GM18951 (cell line): ENCODE measurements around the gene CAMK4.
"Not testable (repeated sequence)": the region's sequence is repeated elsewhere in the genome, so short reads cannot be mapped to it uniquely, and the experiment has no call there.

Experiments
- POLR2A ChIP-seq: IDR thresholded peaks from 4 replicates; pipeline ENCODE4 v1.6.1; 2011; ENCODE audit warnings: mild to moderate bottlenecking; ENCODE audit not compliant: insufficient read length, insufficient read depth; ENCODE audit errors: extremely low read depth
- in situ Hi-C: fragments of 300-500 bp; cut with MboI; formaldehyde crosslinking; loops from one replicate; pipeline ENCODE4 v1.12.0; 2022; ENCODE audit warnings: low sequenced_read_pairs, mixed read lengths, inconsistent platforms; ENCODE audit not compliant: unreplicated experiment

CAMK4 gene

DNA sequence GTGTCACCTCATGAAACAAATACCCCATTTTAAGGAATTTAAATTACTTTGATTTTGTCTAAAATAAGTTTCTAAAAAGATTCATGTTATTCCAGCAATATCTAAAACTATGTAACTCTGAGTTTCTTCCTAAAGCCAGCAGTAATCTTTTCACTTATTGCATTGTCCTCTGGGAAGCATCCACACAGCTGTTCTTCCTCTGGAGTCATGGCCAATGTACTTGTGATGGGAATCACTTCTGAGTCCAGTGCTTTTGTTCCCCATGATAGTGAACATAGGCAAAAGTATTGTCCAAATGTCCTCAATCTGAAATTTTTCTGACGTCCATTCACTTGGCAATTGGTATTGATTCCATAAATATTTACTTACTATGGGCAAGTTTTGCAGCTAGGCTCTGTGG is 163.2 kb downstream of the CAMK4 start:
- in situ Hi-C loops, result no loop called here
- no peak for TF ChIP-seq POLR2A

- in situ Hi-C loops, result no loop called here
- TF ChIP-seq POLR2A, result no peak
These were observed 165.4 kb downstream of the CAMK4 start for GRCh38 chr5:111389390-111390082.

DNA sequence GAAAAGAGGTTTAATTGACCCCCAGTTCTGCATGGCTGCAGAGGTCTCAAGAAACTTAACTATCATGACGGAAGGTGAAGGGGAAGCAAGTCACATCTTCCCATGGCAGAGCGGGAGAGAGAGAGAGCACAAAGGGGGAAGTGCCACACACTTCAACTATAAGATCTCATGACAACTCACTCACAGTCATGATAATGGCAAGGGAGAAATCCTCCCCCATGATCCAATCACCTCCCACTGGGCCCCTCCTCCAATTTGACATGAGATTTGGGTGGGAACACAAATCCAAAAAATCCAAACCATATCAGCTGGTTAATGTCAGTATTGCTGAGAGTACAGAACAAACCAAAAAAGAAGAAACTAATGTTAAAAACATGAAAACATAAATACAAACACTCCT is 168.0 kb downstream of the CAMK4 start:
- in situ Hi-C loops, result no loop called here
- TF ChIP-seq POLR2A, result no peak

GRCh38 chr5:111394586-111394985 is 170.4 kb downstream of the CAMK4 start:
- in situ Hi-C loops, result no loop called here
- TF ChIP-seq POLR2A, result no peak

GRCh38 chr5:111398013-111398412 is 173.8 kb downstream of the CAMK4 start:
- in situ Hi-C loops, result no loop called here
- no peak for TF ChIP-seq POLR2A

GRCh38 chr5:111399113-111399512 is 174.9 kb downstream of the CAMK4 start:
- in situ Hi-C loops, result no loop called here
- TF ChIP-seq POLR2A, result no peak

DNA sequence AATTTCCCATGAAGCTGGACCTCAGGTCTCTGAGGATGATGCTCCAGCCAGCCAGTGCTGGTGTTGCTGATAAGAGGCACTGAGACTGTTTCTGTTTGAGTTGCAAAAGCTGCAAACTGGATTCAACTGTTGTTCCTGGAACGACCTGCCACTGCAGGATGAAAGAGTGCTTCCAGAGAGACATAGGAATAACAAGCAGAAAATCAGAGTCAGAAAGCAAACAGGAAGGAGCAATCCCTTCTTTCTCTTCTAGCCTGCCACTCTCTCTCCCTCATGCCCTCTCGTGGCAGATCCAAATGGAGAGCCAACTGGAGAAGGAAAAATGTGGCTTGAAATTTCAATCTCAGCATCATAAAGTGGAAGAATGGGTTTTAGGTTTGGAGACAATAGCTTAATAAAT is 177.7 kb downstream of the CAMK4 start:
- no peak for TF ChIP-seq POLR2A
- in situ Hi-C loops, result no loop called here

DNA sequence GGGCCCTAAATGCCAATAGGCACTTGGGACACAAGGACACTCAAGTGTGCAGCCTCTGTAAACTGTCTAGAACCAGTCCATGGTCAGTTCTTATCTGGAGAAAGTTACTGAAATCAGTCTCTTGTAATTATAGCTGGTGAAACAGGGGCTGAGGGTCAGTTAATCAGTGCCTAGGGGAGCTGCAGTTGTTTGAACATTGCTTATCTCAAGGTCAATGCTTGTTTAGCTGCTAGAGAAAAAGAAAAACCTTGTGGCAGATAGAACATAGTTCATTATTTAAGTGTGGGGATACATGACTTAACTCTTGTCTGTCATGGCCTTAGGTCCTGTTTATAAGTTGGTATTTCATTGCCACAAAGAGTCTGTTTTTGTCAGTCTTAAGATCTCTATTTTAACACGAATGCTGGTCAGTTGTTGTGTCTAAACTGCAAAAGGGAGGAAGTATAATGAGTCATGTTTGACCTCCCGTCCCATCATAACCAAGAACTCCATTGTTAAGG is 180.1 kb downstream of the CAMK4 start:
- in situ Hi-C loops, result no loop called here
- TF ChIP-seq POLR2A, result no peak

DNA sequence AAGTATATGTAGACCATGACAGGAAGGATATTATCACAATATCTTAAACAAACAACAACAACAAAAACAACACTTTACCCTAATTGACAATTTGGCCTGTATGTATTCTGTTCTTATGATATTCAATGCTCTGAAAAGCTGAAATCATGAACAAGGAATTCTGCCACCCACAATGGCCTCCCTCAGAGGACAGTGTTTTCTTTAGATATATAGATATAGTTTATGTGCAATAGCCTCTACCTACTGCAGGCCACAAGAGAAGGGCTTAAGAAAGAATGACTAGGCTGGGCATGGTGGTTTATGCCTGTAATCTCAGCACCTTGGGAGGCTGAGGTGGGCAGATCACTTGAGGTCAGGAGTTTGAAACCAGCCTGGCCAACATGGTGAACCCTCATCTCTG is 183.4 kb downstream of the CAMK4 start:
- no peak for TF ChIP-seq POLR2A
- in situ Hi-C loops, result no loop called here

DNA sequence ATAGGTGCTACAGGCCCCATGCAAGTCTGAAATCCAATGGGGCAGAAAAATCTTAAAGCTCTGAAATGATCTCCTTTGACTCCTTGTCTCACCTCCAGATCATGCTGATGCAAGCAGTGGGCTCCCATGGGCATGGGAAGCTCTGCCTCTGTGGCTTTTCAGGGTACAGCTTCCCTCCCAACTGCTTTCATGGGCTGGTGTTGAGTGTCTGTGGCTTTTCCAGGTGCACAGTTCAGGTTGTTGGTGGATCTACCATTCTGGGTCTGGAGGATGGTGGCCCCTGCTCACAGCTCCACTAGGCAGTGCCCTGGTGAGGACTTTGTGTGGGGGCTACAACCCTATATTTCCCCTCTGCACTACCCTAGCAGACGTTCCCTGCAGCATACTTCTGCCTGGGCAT is 184.6 kb downstream of the CAMK4 start:
- TF ChIP-seq POLR2A, result no peak
- in situ Hi-C loops, result no loop called here

DNA sequence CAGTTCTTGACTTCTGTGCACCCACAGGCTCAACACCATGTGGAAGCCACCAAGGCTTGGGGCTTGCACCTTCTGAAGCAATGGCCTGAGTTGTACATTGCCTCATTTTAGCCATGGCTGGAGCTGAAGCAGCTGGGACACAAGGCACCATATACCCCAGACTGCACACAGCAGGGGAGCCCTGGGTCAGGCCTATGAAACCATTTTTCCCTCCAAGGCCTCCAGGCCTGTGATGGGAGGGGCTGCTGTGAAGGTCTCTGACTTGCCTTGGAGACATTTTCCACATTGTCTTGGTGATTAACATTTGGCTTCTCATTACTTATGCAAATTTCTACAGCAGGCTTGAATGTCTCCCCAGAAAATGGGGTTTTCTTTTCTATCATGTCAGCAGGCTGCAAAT is 185.1 kb downstream of the CAMK4 start:
- in situ Hi-C loops, result not testable (repeated sequence)

DNA sequence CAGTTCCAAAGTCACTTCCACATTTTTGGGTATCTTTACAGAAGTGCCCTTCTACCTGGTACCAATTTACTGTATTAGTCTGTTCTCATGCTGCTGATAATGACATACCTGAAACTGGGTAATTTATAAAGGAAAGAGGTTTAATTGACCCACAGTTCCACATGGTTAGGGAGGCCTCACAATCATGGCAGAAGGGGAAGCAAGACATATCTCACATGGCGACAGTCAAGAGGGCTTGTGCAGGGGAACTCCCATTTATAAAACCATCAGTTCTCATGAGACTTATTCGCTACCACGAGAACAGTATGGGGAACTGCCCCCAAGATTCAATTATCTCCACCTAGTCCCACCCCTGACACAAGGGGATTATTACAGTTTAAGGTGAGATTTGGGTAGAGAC is 185.9 kb downstream of the CAMK4 start:
- in situ Hi-C loops, result not testable (repeated sequence)

DNA sequence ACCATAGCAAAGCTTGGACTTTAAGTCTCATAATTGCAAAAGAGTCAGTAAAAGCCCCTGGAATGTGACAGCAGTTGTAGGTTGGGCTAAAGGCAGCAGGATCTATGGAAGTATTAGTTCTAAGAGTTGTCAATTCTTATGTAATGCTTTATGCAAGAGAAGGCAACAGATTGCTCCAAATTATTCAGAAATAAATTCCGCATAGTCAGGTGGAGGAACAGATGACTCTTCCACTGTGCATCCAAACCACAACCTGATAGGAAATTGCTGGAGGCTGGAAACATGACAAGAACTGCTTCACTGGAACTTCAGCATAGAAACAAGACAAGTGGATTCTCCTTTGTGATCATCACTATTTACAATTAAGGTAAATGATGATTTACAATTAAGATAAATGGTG is 187.1 kb downstream of the CAMK4 start:
- TF ChIP-seq POLR2A, result no peak

GRCh38 chr5:111412593-111412992 is 188.4 kb downstream of the CAMK4 start:
- no peak for TF ChIP-seq POLR2A
- in situ Hi-C loops, result no loop called here

More for the DNA sequence above, 187.1 kb downstream of the CAMK4 start:
- in situ Hi-C loops, result no loop called here

DNA sequence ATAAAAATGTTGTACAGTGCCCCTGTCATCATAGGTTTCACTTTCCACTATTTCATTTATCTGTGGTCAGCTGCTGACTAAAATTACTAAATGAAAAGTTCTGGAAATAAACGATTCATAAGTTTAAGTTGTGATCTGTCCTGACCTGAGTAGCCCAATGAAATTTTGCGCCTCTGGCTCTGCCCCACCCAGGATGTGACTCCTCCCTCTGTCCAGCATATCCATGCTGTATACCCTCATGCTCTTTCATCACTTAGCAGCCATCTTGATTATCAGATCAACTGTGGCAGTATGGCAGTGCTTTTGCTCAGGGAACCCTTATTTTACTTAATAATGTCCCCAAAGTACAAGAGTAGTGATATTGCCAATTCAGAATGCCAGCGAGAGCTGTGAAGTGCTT is 190.9 kb downstream of the CAMK4 start:
- TF ChIP-seq POLR2A, result no peak
- in situ Hi-C loops, result no loop called here
